Heart left ventricle (tissue), 13 donors: Measurements from ENCODE around the gene UBD.

Source experiments
- POLR2A ChIP-seq, 2 donors: fragments of 450-650 bp; IDR thresholded peaks; one replicate each; pipeline ENCODE4 v1.6.1; 2017; ENCODE audit warnings: antibody characterized with exemption in 2 of 2, mild to moderate bottlenecking in 2 of 2, moderate library complexity in 2 of 2
- TF ChIP-seq, protein P1 (sequence below), 12 donors: fragments of 200-600 bp; sonication (generic) in 4 of 12; IDR thresholded peaks; one replicate each; pipeline versions ENCODE4 v1.5.0 to v1.8.0; 2018 to 2022; ENCODE audit warnings: antibody characterized with exemption in 12 of 12, mild to moderate bottlenecking in 5 of 12
- donor health status: ischemic (EF 13 %, LVEDD 7.1; RV severe dilation, severe dysfunction).
- donor health status: DM: no; HTN: yes; CAD: no.
- donor health status: DM: no; HTN: no; CAD: no.
- donor health status: ischemic (EF 25% LVEDD 6.9; RV normal size, moderate dysfunction).
- donor health status: ischemic (EF 25% LVEDD 5.7; RV mildly dilated, moderate dysfunction).
- donor health status: ischemic (EF 35%, LVEDD 5.7; RV mildly dilated, moderate dysfunction).
- donor health status: nonischemic (EF 11% LVEDD 7.7; RV severe dilation, severe dysfunction).
- donor health status: DM: yes; HTN: yes; CAD: no.
- donor health status: PGD.
- donor health status: ischemic (EF 29% LVEDD 5.4; RV normal size, mild dysfunction).
- donor health status: nonischemic (EF 23%, LVEDD 6.1; RV moderate dilation, normal function).

GRCh38 chr6:29561091-29561490 is 1.6 kb upstream of the UBD start:
- TF ChIP-seq, protein P1, sequence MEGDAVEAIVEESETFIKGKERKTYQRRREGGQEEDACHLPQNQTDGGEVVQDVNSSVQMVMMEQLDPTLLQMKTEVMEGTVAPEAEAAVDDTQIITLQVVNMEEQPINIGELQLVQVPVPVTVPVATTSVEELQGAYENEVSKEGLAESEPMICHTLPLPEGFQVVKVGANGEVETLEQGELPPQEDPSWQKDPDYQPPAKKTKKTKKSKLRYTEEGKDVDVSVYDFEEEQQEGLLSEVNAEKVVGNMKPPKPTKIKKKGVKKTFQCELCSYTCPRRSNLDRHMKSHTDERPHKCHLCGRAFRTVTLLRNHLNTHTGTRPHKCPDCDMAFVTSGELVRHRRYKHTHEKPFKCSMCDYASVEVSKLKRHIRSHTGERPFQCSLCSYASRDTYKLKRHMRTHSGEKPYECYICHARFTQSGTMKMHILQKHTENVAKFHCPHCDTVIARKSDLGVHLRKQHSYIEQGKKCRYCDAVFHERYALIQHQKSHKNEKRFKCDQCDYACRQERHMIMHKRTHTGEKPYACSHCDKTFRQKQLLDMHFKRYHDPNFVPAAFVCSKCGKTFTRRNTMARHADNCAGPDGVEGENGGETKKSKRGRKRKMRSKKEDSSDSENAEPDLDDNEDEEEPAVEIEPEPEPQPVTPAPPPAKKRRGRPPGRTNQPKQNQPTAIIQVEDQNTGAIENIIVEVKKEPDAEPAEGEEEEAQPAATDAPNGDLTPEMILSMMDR (IDR thresholded peaks at IDR 0.05) = no peak
- TF ChIP-seq POLR2A (IDR thresholded peaks at IDR 0.05) = no peak
